ENCODE results near the gene UNC5B. TPM values are rescaled to one million over a fixed set of nuclear protein-coding genes. Genes with fewer than 3 reads are reported as not detected.

Gene UNC5B
- total RNA-seq, 1 donor from 2014 or later: not detected

DNA sequence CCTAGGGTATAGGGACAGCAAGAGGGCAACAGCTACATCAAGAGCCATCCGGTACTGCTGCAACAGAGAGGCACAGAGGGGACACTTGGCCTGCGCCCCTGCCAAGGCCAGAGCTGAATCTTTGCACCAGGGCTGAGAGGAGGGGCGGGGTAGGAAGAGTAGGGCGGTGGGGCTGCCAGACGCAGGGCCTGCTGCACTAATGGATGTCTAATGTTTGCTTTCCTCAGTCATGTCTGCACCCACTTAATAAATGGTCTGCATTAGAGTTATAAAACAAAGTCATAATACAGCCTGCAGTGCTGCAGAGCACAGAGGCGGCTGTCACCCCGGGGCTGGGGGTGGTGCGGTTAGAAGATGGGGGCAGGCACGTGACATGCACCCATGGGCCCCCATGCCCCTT is 64.5 kb downstream of the UNC5B start:
- intact Hi-C loops (cut with micrococcal nuclease): no loop called here
- no peaks in the 10 kb centered on the region for H3K9me3 Mint-ChIP-seq
- H3K27me3 Mint-ChIP-seq (ENCODE audit: low read depth): no peaks in the 10 kb centered on the region
- no peak overlapping the region for H3K4me3 Mint-ChIP-seq (ENCODE audit: low read depth)
- H3K4me1 Mint-ChIP-seq (ENCODE audit: low read depth): no peaks in the 10 kb centered on the region
- no peak for DNase-seq (ENCODE audit: low spot score)
- no peak overlapping the region for H3K27ac Mint-ChIP-seq
- H3K36me3 Mint-ChIP-seq (ENCODE audit: low read depth): no peaks in the 10 kb centered on the region

DNA sequence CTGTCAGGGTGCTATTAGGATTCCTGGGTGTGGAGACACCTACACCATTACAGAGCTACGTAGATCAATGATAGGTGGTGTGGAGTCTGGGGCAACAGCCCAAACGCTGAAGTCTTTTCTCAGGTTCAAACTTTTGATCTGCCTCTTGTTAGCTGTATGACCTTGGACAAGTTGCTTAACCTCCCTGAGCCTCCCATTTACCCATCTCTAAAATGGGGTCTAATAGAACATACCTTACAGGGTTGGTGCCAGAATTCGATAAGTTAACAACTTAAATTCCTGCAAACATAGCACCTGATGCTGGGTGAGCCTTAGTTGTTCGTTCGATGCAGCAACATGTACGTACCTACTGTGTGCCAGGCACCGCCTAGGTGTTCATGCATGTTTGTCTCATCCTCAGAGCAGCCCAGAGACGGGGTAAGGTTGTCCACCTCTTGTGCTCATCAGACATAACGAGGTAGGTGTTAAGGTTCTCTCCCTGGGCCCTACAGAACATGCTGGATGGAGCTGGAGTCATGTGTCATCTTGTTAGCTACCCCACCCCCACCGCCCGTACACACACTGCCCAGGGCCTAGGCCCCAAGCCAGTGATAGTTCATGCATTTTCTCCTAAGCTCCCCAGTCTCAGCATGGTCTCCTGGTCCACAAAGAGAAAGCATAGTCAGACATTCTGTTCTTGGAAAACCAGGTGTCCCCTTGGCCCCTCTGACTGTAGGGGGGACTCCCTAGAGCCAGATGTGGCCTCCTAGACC is 65.7 kb downstream of the UNC5B start:
- Mint-ChIP-seq H3K27me3 (ENCODE audit: low read depth) (no peaks in the 10 kb centered on the region), H3K9me3 (no peaks in the 10 kb centered on the region), H3K36me3 (ENCODE audit: low read depth) (no peaks in the 10 kb centered on the region), H3K27ac (no peak overlapping the region), H3K4me1 (ENCODE audit: low read depth) (no peaks in the 10 kb centered on the region), H3K4me3 (ENCODE audit: low read depth) (no peak overlapping the region)
- intact Hi-C loops (cut with micrococcal nuclease): no loop called here
- no peak for DNase-seq (ENCODE audit: low spot score)

- Mint-ChIP-seq H3K4me3 (ENCODE audit: low read depth) (no peak overlapping the region), H3K27me3 (ENCODE audit: low read depth) (no peaks in the 10 kb centered on the region), H3K9me3 (no peaks in the 10 kb centered on the region), H3K4me1 (ENCODE audit: low read depth) (no peaks in the 10 kb centered on the region), H3K27ac (no peak overlapping the region), H3K36me3 (ENCODE audit: low read depth) (no peaks in the 10 kb centered on the region)
- intact Hi-C loops (cut with micrococcal nuclease): no loop called here
- DNase-seq (ENCODE audit: low spot score): no peak
These were observed 66.6 kb downstream of the UNC5B start for GRCh38 chr10:71278691-71279588.

- H3K4me3 Mint-ChIP-seq (ENCODE audit: low read depth): no peak overlapping the region
- intact Hi-C loops (cut with micrococcal nuclease): loop anchor here (10.0 kb wide), 1 partner anchor 375 kb away; no protein-coding TSS in a partner anchor
These were observed 67.3 kb downstream of the UNC5B start for GRCh38 chr10:71279590-71280170.

DNA sequence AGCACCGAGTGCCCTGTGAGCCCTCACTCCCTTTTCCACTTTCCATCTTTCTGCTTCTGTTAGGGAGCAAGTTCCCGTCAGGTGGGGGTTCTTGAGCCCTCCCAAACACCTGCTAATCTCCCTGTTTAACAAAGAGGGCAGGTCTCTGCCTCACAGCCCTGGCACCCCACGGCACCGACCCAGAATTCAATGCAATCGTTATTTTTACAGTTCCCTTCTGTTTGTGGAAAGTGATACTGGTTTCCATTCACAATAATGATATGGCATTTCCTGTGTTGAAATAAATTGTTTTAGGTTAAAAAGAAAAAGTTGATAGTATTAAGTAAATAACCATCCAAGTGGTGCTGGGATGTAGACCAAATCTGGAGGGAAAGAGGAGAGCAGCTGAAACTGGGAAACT is 67.8 kb downstream of the UNC5B start:
- intact Hi-C loops (cut with micrococcal nuclease): loop anchor here (10.0 kb wide), 1 partner anchor 375 kb away; no protein-coding TSS in a partner anchor
- DNase-seq (ENCODE audit: low spot score): no peak
- H3K36me3 Mint-ChIP-seq (ENCODE audit: low read depth): no peaks in the 10 kb centered on the region
- no peaks in the 10 kb centered on the region for H3K27me3 Mint-ChIP-seq (ENCODE audit: low read depth)
- no peaks in the 10 kb centered on the region for H3K9me3 Mint-ChIP-seq
- no peak overlapping the region for H3K4me3 Mint-ChIP-seq (ENCODE audit: low read depth)
- no peak overlapping the region for H3K27ac Mint-ChIP-seq
- no peaks in the 10 kb centered on the region for H3K4me1 Mint-ChIP-seq (ENCODE audit: low read depth)

More at GRCh38 chr10:71279590-71280170, 67.3 kb downstream of the UNC5B start:
- Mint-ChIP-seq H3K9me3 (no peaks in the 10 kb centered on the region), H3K27ac (no peak overlapping the region), H3K27me3 (ENCODE audit: low read depth) (no peaks in the 10 kb centered on the region), H3K36me3 (ENCODE audit: low read depth) (no peaks in the 10 kb centered on the region), H3K4me1 (ENCODE audit: low read depth) (no peaks in the 10 kb centered on the region)
- no peak for DNase-seq (ENCODE audit: low spot score)

DNA sequence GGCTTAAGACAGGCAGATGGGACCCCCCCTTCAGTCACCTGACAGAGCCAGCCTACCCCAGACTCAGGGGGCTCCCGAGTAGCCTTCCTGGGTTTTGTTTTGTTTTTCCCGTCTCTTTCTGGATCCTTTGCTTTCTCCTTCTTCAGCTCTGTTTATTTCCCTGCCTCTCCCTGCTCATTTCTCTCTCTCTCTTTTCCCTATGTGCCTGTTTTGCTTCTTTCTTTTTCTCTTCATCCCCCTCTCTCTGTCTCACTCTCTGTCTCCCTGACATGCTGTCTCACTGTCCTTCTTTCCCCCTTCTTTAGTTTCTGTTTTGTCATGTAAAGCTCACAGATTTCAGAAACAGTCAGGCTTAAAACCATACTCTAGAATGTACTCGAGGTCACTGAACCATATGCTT is 68.5 kb downstream of the UNC5B start:
- intact Hi-C loops (cut with micrococcal nuclease): loop anchor here (10.0 kb wide), 1 partner anchor 376 kb away; no protein-coding TSS in a partner anchor
- DNase-seq (ENCODE audit: low spot score): no peak
- no peaks in the 10 kb centered on the region for H3K4me1 Mint-ChIP-seq (ENCODE audit: low read depth)
- no peaks in the 10 kb centered on the region for H3K9me3 Mint-ChIP-seq
- H3K27ac Mint-ChIP-seq: no peak overlapping the region
- H3K27me3 Mint-ChIP-seq (ENCODE audit: low read depth): no peaks in the 10 kb centered on the region
- H3K36me3 Mint-ChIP-seq (ENCODE audit: low read depth): no peaks in the 10 kb centered on the region
- no peak overlapping the region for H3K4me3 Mint-ChIP-seq (ENCODE audit: low read depth)

- intact Hi-C loops (cut with micrococcal nuclease): loop anchor here (10.0 kb wide), 1 partner anchor 377 kb away; no protein-coding TSS in a partner anchor
These were observed 69.4 kb downstream of the UNC5B start for GRCh38 chr10:71281646-71282322.

DNA sequence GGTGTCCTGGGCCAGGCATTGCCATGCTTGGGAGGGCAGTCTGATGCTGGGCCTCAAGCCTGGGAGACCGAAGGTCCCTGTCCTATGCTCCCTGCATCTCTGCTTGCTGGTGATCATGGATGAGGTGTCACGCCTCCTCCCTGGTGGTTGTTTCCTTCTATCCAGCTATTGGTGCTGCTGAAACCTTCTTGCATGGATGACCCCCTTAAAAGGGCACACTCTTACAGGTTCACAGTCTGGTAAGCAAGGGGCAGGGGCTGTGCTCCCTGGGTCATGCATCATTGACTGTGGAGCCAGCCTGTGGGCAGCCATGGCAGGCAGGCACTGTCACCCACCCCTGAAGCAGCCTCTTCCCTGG is 69.9 kb downstream of the UNC5B start:
- H3K9me3 Mint-ChIP-seq: no peaks in the 10 kb centered on the region
- no peak overlapping the region for H3K27ac Mint-ChIP-seq
- no peaks in the 10 kb centered on the region for H3K4me1 Mint-ChIP-seq (ENCODE audit: low read depth)
- no peak for DNase-seq (ENCODE audit: low spot score)
- no peaks in the 10 kb centered on the region for H3K27me3 Mint-ChIP-seq (ENCODE audit: low read depth)
- no peaks in the 10 kb centered on the region for H3K36me3 Mint-ChIP-seq (ENCODE audit: low read depth)
- H3K4me3 Mint-ChIP-seq (ENCODE audit: low read depth): no peak overlapping the region
- intact Hi-C loops (cut with micrococcal nuclease): loop anchor here (10.0 kb wide), 1 partner anchor 378 kb away; no protein-coding TSS in a partner anchor

More at GRCh38 chr10:71281646-71282322, 69.4 kb downstream of the UNC5B start:
- H3K36me3 Mint-ChIP-seq (ENCODE audit: low read depth): no peaks in the 10 kb centered on the region
- no peaks in the 10 kb centered on the region for H3K27me3 Mint-ChIP-seq (ENCODE audit: low read depth)
- no peak for DNase-seq (ENCODE audit: low spot score)
- no peak overlapping the region for H3K27ac Mint-ChIP-seq
- no peaks in the 10 kb centered on the region for H3K9me3 Mint-ChIP-seq
- H3K4me1 Mint-ChIP-seq (ENCODE audit: low read depth): no peaks in the 10 kb centered on the region
- H3K4me3 Mint-ChIP-seq (ENCODE audit: low read depth): no peak overlapping the region

- Mint-ChIP-seq H3K27ac (no peak overlapping the region), H3K4me3 (ENCODE audit: low read depth) (no peak overlapping the region)
- intact Hi-C loops (cut with micrococcal nuclease): loop anchor here (10.0 kb wide), 1 partner anchor 379 kb away; no protein-coding TSS in a partner anchor
These were observed 71.0 kb downstream of the UNC5B start for GRCh38 chr10:71283410-71283809.

DNA sequence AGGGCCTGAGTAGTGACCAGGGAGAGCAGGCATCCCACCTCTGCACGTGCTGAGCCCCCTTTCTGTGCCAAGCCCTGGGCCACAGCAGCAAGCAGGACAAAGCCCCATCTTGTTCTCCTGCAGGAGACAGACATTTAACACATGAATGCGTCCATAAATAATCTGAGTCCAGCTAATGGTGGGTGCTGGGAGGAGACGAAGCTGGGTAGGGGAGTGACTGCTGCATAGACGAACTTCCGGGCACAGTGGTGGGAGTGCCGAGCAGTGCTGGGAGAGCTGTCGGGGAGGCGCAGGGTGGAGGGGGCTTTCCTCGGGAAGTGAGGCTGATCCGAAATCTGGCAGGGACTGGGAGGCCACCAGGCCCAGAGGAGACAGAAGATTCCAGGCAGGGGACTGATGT is 71.5 kb downstream of the UNC5B start:
- Mint-ChIP-seq H3K4me3 (ENCODE audit: low read depth) (no peak overlapping the region), H3K9me3 (no peaks in the 10 kb centered on the region), H3K27ac (no peak overlapping the region), H3K36me3 (ENCODE audit: low read depth) (no peaks in the 10 kb centered on the region), H3K4me1 (ENCODE audit: low read depth) (no peaks in the 10 kb centered on the region), H3K27me3 (ENCODE audit: low read depth) (no peaks in the 10 kb centered on the region)
- intact Hi-C loops (cut with micrococcal nuclease): loop anchor here (10.0 kb wide), 1 partner anchor 379 kb away; no protein-coding TSS in a partner anchor
- no peak for DNase-seq (ENCODE audit: low spot score)

More at GRCh38 chr10:71283410-71283809, 71.0 kb downstream of the UNC5B start:
- Mint-ChIP-seq H3K36me3 (ENCODE audit: low read depth) (no peaks in the 10 kb centered on the region), H3K4me1 (ENCODE audit: low read depth) (no peaks in the 10 kb centered on the region), H3K9me3 (no peaks in the 10 kb centered on the region), H3K27me3 (ENCODE audit: low read depth) (no peaks in the 10 kb centered on the region)
- no peak for DNase-seq (ENCODE audit: low spot score)

DNA sequence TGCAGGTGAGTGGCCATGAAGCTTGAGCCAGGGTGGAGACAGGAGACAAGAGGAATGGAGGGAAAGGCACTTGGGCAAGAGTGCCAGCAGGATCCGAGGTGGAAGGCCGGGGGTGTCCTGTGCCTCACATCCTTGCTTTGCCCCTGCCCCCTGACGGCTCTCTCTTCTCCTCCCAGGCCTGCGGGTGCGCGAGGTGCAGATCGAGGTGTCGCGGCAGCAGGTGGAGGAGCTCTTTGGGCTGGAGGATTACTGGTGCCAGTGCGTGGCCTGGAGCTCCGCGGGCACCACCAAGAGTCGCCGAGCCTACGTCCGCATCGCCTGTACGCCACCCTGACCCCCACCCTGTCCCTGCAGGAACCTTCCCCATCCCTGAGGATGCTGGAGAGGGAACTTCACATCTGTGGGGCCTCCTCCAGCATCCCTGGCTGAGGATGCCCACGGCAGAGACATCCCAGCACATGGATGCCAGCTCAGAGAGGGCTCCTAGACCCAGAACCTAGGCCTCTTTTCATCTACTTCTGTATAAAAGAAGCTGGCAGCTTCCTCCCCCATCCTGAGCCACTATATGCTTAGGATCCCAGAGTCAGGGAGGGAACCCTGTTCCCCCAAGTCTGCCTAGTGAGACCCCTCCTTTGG is 72.3 kb downstream of the UNC5B start:
- H3K27me3 Mint-ChIP-seq (ENCODE audit: low read depth): no peaks in the 10 kb centered on the region
- H3K4me1 Mint-ChIP-seq (ENCODE audit: low read depth): no peaks in the 10 kb centered on the region
- H3K36me3 Mint-ChIP-seq (ENCODE audit: low read depth): no peaks in the 10 kb centered on the region
- H3K27ac Mint-ChIP-seq: no peak overlapping the region
- intact Hi-C loops (cut with micrococcal nuclease): loop anchor here (10.0 kb wide), 1 partner anchor 380 kb away; no protein-coding TSS in a partner anchor
- H3K9me3 Mint-ChIP-seq: no peaks in the 10 kb centered on the region
- H3K4me3 Mint-ChIP-seq (ENCODE audit: low read depth): no peak overlapping the region
- DNase-seq (ENCODE audit: low spot score): no peak

DNA sequence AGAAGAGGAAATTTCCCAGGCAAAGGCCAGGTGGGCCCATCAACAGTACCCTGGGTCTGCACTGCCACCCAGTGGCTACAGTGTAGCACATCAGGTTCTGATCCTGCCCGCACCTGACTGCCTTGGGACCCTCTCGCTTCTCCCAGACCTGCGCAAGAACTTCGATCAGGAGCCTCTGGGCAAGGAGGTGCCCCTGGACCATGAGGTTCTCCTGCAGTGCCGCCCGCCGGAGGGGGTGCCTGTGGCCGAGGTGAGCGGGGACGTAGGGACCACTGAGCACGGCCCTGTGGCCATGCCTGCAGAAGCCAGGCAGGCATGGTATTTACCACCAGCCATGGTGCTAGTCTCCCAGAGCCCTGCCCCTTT is 72.8 kb downstream of the UNC5B start:
- DNase-seq (ENCODE audit: low spot score): no peak
- no peaks in the 10 kb centered on the region for H3K36me3 Mint-ChIP-seq (ENCODE audit: low read depth)
- intact Hi-C loops (cut with micrococcal nuclease): loop anchor here (10.0 kb wide), 1 partner anchor 380 kb away; no protein-coding TSS in a partner anchor
- H3K4me3 Mint-ChIP-seq (ENCODE audit: low read depth): no peak overlapping the region
- H3K9me3 Mint-ChIP-seq: no peaks in the 10 kb centered on the region
- no peaks in the 10 kb centered on the region for H3K4me1 Mint-ChIP-seq (ENCODE audit: low read depth)
- H3K27me3 Mint-ChIP-seq (ENCODE audit: low read depth): no peaks in the 10 kb centered on the region
- no peak overlapping the region for H3K27ac Mint-ChIP-seq
